ENCODE results near the gene GABRG3.
"Not testable (repeated sequence)": the region's sequence is repeated elsewhere in the genome, so short reads cannot be mapped to it uniquely, and the experiment has no call there.

Gene GABRG3

GRCh38 chr15:27003003-27003402, 32.0 kb downstream of the GABRG3 start:
- not testable (repeated sequence) for DNase-seq

- not testable (repeated sequence) for DNase-seq
Measured at GRCh38 chr15:27004226-27004625, 33.2 kb downstream of the GABRG3 start.

- DNase-seq: peak in 1 of 2 donors; percentile 10
Measured at GRCh38 chr15:27017168-27017809, 46.3 kb downstream of the GABRG3 start.

GRCh38 chr15:27019687-27020086, 48.7 kb downstream of the GABRG3 start:
- no peak for DNase-seq

GRCh38 chr15:27025481-27025966, 54.5 kb downstream of the GABRG3 start:
- no peak for DNase-seq

- DNase-seq: no peak
Measured at GRCh38 chr15:27027229-27027628, 56.2 kb downstream of the GABRG3 start.

- no peak for DNase-seq
Measured at GRCh38 chr15:27028858-27029477, 58.0 kb downstream of the GABRG3 start.

GRCh38 chr15:27036210-27036609, 65.2 kb downstream of the GABRG3 start:
- DNase-seq: no peak

GRCh38 chr15:27037501-27037900, 66.5 kb downstream of the GABRG3 start:
- DNase-seq: no peak

GRCh38 chr15:27039152-27039551, 68.2 kb downstream of the GABRG3 start:
- DNase-seq: no peak

GRCh38 chr15:27042230-27042629, 71.2 kb downstream of the GABRG3 start:
- DNase-seq: no peak

- DNase-seq: no peak
Measured at GRCh38 chr15:27042646-27043045, 71.7 kb downstream of the GABRG3 start.

- DNase-seq: no peak
Measured at GRCh38 chr15:27043770-27044169, 72.8 kb downstream of the GABRG3 start.

- DNase-seq: no peak
Measured at GRCh38 chr15:27045796-27046195, 74.8 kb downstream of the GABRG3 start.

GRCh38 chr15:27046880-27047279, 75.9 kb downstream of the GABRG3 start:
- no peak for DNase-seq

- DNase-seq: no peak
Measured at GRCh38 chr15:27050163-27050562, 79.2 kb downstream of the GABRG3 start.

GRCh38 chr15:27054426-27054825, 83.4 kb downstream of the GABRG3 start:
- no peak for DNase-seq

GRCh38 chr15:27057904-27058645, 87.1 kb downstream of the GABRG3 start:
- DNase-seq: no peak

GRCh38 chr15:27058939-27059338, 88.0 kb downstream of the GABRG3 start:
- no peak for DNase-seq

- DNase-seq: peak in 1 of 2 donors; percentile 2
Measured at GRCh38 chr15:27059610-27060202, 88.7 kb downstream of the GABRG3 start.

- no peak for DNase-seq
Measured at GRCh38 chr15:27061739-27062138, 90.8 kb downstream of the GABRG3 start.

GRCh38 chr15:27062951-27063350, 92.0 kb downstream of the GABRG3 start:
- no peak for DNase-seq

- DNase-seq: no peak
Measured at GRCh38 chr15:27064080-27064479, 93.1 kb downstream of the GABRG3 start.

GRCh38 chr15:27065151-27065550, 94.2 kb downstream of the GABRG3 start:
- DNase-seq: no peak
